HEK293T (cell line): ENCODE data around the gene PSMA5.

Experiments
- ARNT ChIP-seq: fragments of 450-650 bp; IDR thresholded peaks from 2 replicates; pipeline ENCODE4 v1.6.1; 2017; ENCODE audit warnings: mild to moderate bottlenecking
- BHLHE40 ChIP-seq: fragments of 450-650 bp; IDR thresholded peaks from 2 replicates; pipeline ENCODE4 v1.6.1; 2016; ENCODE audit warnings: mild to moderate bottlenecking, moderate library complexity, borderline replicate concordance
- FOXA1 ChIP-seq: fragments of 450-650 bp; IDR thresholded peaks from 2 replicates; pipeline ENCODE4 v1.6.1; 2016; ENCODE audit warnings: mild to moderate bottlenecking
- FOXK2 ChIP-seq: fragments of 450-650 bp; IDR thresholded peaks from 2 replicates; pipeline ENCODE4 v1.6.1; 2016; ENCODE audit warnings: mild to moderate bottlenecking
- FOXM1 ChIP-seq: fragments of 450-650 bp; IDR thresholded peaks from 2 replicates; pipeline ENCODE4 v1.6.1; 2017; ENCODE audit warnings: mild to moderate bottlenecking, borderline replicate concordance
- L3MBTL2 ChIP-seq: fragments of 450-650 bp; conservative IDR thresholded peaks from 2 replicates; pipeline ENCODE4 v1.6.1; 2016; ENCODE audit warnings: mild to moderate bottlenecking
- LEF1 ChIP-seq: fragments of 450-650 bp; IDR thresholded peaks from 2 replicates; pipeline ENCODE4 v1.6.1; 2017; ENCODE audit warnings: mild to moderate bottlenecking, borderline replicate concordance
- NFRKB ChIP-seq: fragments of 450-650 bp; IDR thresholded peaks from 2 replicates; pipeline ENCODE4 v1.6.1; 2016; ENCODE audit warnings: mild to moderate bottlenecking, moderate library complexity
- PKNOX1 ChIP-seq: fragments of 450-650 bp; IDR thresholded peaks from 2 replicates; pipeline ENCODE4 v1.6.1; 2016
- SP1 ChIP-seq: fragments of 450-650 bp; IDR thresholded peaks from 2 replicates; pipeline ENCODE4 v1.6.1; 2017
- SUZ12 ChIP-seq: fragments of 450-650 bp; IDR thresholded peaks from 2 replicates; pipeline ENCODE4 v1.6.1; 2016; ENCODE audit warnings: mild to moderate bottlenecking
- TARDBP ChIP-seq: fragments of 450-650 bp; IDR thresholded peaks from 2 replicates; pipeline ENCODE4 v1.6.1; 2016
- ZNF384 ChIP-seq: fragments of 450-650 bp; IDR thresholded peaks from 2 replicates; pipeline ENCODE4 v1.6.1; 2016

- no peak for TF ChIP-seq TARDBP
- no peak for TF ChIP-seq FOXA1
- no peak for TF ChIP-seq L3MBTL2
- TF ChIP-seq ARNT = no peak
- TF ChIP-seq FOXM1 = no peak
- TF ChIP-seq SP1 = no peak
- TF ChIP-seq BHLHE40 = no peak
- no peak for TF ChIP-seq LEF1
- TF ChIP-seq FOXK2 = no peak
- TF ChIP-seq SUZ12 = no peak
- no peak for TF ChIP-seq NFRKB
- TF ChIP-seq PKNOX1 = no peak
- no peak for TF ChIP-seq ZNF384
These were observed 30.4 kb downstream of the PSMA5 start for GRCh38 chr1:109395602-109396512.
